ENCODE data around the gene GRAMD1B.
A peak's percentile ranks its signal among the peaks of the same experiment; 100 is the strongest.
"Not testable (repeated sequence)": the region's sequence is repeated elsewhere in the genome, so short reads cannot be mapped to it uniquely, and the experiment has no call there.

The GRAMD1B gene

GRCh38 chr11:123640677-123641494 lies 210.8 kb downstream of the GRAMD1B start:
- peak in 1 of 2 donors; percentile 6 for DNase-seq (ENCODE audit: low read depth in 2 of 2)

GRCh38 chr11:123641495-123641840 lies 211.4 kb downstream of the GRAMD1B start:
- no peak for DNase-seq (ENCODE audit: low read depth in 2 of 2)

- no peak for DNase-seq (ENCODE audit: low read depth in 2 of 2)
These were observed 212.4 kb downstream of the GRAMD1B start for GRCh38 chr11:123642435-123642834.

DNA sequence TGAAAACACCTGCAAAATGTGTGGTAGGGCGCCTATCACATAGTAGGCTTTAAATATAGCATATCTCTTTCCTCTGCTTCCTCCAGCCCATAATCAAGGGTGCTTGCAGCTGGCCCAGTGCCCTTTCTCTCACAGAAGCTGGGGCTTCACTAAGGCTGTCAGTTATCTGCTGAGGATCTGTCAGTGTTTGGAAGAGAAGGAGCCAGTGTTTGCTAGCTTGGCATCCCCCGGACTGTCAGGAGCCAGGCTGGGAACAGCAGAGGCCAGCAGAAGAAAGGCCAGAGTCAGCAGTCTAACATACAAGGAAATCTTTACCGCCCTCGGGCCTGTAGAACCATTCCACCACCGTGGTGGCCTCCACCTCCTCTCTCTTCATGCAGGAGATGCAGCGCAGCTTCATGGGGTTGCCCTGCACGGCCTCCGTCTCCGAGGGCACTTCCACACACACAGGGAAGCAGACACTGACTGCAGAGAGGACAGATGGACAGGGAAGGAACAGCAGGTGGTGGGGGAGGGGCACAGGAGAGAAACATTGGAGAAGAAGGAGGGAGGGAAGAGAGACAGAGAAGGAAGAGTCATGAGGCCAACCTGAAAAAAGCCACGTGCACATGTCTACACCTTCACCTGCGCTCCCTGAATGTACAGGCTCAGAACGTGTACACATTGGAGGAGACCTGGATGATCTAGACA lies 215.4 kb downstream of the GRAMD1B start:
- no peak for DNase-seq (ENCODE audit: low read depth in 2 of 2)

- DNase-seq (ENCODE audit: low read depth in 2 of 2): no peak
These were observed 220.8 kb downstream of the GRAMD1B start for GRCh38 chr11:123650901-123651300.

DNA sequence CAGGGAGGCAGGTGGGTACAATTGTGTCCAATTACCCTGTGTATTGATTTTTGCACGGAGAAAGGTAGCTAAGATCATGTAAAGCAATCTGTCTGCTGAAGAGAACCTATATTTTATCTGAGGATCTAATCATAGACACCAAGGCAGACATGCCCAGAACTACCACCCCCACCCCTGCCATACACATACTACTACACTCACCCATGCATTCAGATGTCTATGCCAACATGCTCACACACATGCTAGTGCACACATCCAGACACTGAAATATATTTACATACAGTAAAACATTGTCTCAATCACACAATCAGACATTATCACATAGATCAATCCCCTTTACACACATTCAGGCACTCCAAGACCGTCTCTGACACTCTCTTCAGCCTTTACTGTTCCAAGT lies 222.5 kb downstream of the GRAMD1B start:
- DNase-seq (ENCODE audit: low read depth in 2 of 2): no peak

DNA sequence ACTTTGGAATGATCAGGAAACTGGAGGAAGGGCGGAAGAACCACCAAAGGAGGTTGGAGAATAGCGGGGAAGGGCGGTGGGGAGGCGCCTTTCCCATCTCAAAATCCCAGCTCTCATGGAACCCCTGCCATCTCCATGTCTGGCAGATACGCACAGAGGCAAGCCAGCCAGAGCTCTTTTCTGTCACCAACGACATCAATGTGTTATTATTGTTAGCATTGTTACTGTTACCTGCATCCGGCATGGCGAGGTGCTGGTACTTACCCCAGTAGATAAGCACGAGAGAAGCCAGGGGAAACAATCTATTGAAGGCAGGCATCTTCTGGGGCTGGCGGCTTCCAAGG lies 223.4 kb downstream of the GRAMD1B start:
- no peak for DNase-seq (ENCODE audit: low read depth in 2 of 2)

GRCh38 chr11:123653827-123654565 lies 223.9 kb downstream of the GRAMD1B start:
- no peak for DNase-seq (ENCODE audit: low read depth in 2 of 2)

DNA sequence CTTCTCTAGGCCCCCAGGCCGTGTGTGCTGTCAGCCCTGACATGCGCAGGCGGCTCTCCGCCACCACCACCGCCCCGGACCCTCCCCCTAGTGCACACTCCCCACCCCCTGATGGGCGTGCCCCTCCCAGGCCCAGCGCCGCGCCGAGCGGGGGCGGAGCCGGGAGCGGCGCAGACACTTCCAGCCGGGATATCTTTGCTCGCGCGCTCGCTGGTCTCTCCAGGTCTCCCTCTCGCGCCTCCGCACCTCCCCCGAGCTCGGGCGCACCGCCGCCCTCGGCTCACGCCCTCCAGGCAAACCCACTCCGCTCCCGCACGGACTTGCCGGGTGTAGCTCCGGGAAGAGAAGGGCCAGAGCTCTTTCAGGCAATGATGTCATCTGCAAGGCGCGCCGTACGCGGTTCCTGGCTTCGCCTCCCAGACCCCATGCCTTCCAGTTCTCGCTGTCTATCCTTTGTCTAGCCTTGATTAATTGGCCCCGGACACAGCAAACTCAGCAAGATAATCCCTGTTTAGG lies 224.6 kb downstream of the GRAMD1B start, which contains the start of gene SCN3B:
Gene SCN3B (minus strand): TSS at position 59 of the 516 bp plus-strand sequence. CDS start 823 bp downstream, outside the sequence.
- DNase-seq (ENCODE audit: low read depth in 2 of 2): no peak

DNA sequence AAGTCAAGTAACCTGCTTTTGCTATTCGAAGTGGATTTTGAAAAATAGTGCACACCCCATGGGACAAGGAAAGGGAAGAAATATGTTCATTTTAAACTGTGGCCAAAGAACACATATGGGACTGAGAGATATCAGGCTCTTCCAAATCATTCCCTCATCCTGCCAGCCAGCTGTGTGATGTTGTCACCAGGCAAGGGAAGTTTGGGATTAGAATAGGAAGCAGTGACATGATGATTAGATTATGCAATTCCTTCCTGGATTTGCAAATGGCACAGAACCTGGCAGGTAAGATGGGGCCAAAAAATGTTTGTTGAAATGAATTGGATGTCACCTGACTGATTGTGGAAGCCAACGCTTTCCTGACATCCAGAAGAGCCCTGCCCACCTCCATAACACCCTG lies 229.2 kb downstream of the GRAMD1B start:
- no peak for DNase-seq (ENCODE audit: low read depth in 2 of 2)

- DNase-seq (ENCODE audit: low read depth in 2 of 2): not testable (repeated sequence)
These were observed 229.9 kb downstream of the GRAMD1B start for GRCh38 chr11:123659965-123660364.

- no peak for DNase-seq (ENCODE audit: low read depth in 2 of 2)
These were observed 235.2 kb downstream of the GRAMD1B start for GRCh38 chr11:123665306-123665705.

- DNase-seq (ENCODE audit: low read depth in 2 of 2): no peak
These were observed 240.0 kb downstream of the GRAMD1B start for GRCh38 chr11:123670081-123670480.

- no peak for DNase-seq (ENCODE audit: low read depth in 2 of 2)
These were observed 241.5 kb downstream of the GRAMD1B start for GRCh38 chr11:123671534-123671933.

GRCh38 chr11:123672568-123672967 lies 242.5 kb downstream of the GRAMD1B start:
- DNase-seq (ENCODE audit: low read depth in 2 of 2): no peak

DNA sequence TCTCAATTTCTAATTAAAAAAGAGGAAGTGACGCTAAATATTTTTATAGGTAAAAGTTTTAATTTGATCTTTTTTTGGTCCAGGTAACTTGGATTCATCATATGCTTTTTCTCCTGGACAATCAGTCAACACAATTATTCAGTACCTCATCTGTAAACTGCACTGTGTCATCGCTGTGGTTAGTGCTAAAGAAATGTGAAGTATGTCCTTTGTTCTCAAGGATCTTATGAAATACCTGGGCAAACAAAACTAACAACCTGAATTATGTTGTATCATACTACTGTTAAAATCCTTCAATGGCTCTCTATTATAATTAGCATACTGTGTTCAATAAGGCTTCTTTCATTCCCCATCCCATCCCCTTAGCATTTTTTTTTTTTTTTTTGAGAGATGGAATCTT lies 244.2 kb downstream of the GRAMD1B start:
- no peak for DNase-seq (ENCODE audit: low read depth in 2 of 2)
